NK-92 (cell line): Measurements from ENCODE around the gene RPIA.
"Not testable (repeated sequence)": the region's sequence is repeated elsewhere in the genome, so short reads cannot be mapped to it uniquely, and the experiment has no call there.

ENCODE experiments used
- DNase-seq: peaks from one replicate; lab custom pipeline; 2025; ENCODE audit not compliant: unreplicated experiment; lab: John Stamatoyannopoulos, UW

Gene RPIA

GRCh38 chr2:88765889-88766481 is 74.5 kb downstream of the RPIA start:
- not testable (repeated sequence) for DNase-seq

- DNase-seq = no peak
These were observed 78.5 kb downstream of the RPIA start for GRCh38 chr2:88770016-88770415.

- DNase-seq = not testable (repeated sequence)
These were observed 82.0 kb downstream of the RPIA start for GRCh38 chr2:88773233-88774028.

- DNase-seq = not testable (repeated sequence)
These were observed 97.7 kb downstream of the RPIA start for GRCh38 chr2:88789213-88789612.

- not testable (repeated sequence) for DNase-seq
These were observed 104.5 kb downstream of the RPIA start for GRCh38 chr2:88795932-88796331.

GRCh38 chr2:88796523-88796922 is 105.0 kb downstream of the RPIA start:
- not testable (repeated sequence) for DNase-seq

- DNase-seq = not testable (repeated sequence)
These were observed 105.7 kb downstream of the RPIA start for GRCh38 chr2:88797164-88797563.
